ENCODE results near the gene RNU7-1. TPM values are rescaled to one million over a fixed set of nuclear protein-coding genes. Genes with fewer than 3 reads are reported as not detected.

RNU7-1 gene
- total and polyA plus RNA-seq, 9 of the 15 experiments (the other 6 are each of a cell fraction or from before 2014, with no cell fraction given): not detected

- TF ChIP-seq FOXP4 (CRISPR knock-in tag; IDR thresholded peaks at IDR 0.05; ENCODE audit: borderline replicate concordance) (no peak), CHD1 (IDR thresholded peaks at IDR 0.05; ENCODE audit: low read length) (no peak), ZNF408 (CRISPR knock-in tag; IDR thresholded peaks at IDR 0.05; ENCODE audit: low read depth) (no peak), BRD4 (IDR thresholded peaks at IDR 0.05) (no peak; the same call in 1 of the 2 replicates), ATF7 (IDR thresholded peaks at IDR 0.05) (peak; percentile 76), HIVEP1 (CRISPR knock-in tag; IDR thresholded peaks at IDR 0.05) (no peak), EWSR1 (IDR thresholded peaks at IDR 0.05; ENCODE audit: borderline replicate concordance, low read depth, partially characterized antibody) (no peak), ELF2 (CRISPR knock-in tag; IDR thresholded peaks at IDR 0.05) (peak; percentile 65), PHF8 (IDR thresholded peaks at IDR 0.05; ENCODE audit: borderline replicate concordance, low read length) (peak; percentile 63; the same call in 1 of the 2 replicates), ZNF696 (CRISPR knock-in tag; conservative IDR thresholded peaks at IDR 0.05) (no peak), MXD1 (CRISPR knock-in tag; IDR thresholded peaks at IDR 0.05; ENCODE audit: borderline replicate concordance, poor library complexity, severe bottlenecking) (no peak), SRSF1 (IDR thresholded peaks at IDR 0.05; ENCODE audit: low read depth, low read length) (no peak), MYC (IDR thresholded peaks at IDR 0.05; ENCODE audit: low read depth, low read length) (peak; percentile 86), MYC (CRISPR knock-in tag; IDR thresholded peaks at IDR 0.05; ENCODE audit: borderline replicate concordance, low read depth) (peak; percentile 75; the same call in 1 of the 2 replicates), NR3C1 (CRISPR knock-in tag; IDR thresholded peaks at IDR 0.05) (no peak), ZNF217 (CRISPR knock-in tag; IDR thresholded peaks at IDR 0.05) (no peak), WHSC1 (IDR thresholded peaks at IDR 0.05; ENCODE audit: low read length) (no peak), KLF1 (tag; IDR thresholded peaks at IDR 0.05) (no peak), SAFB2 (IDR thresholded peaks at IDR 0.05; ENCODE audit: borderline replicate concordance, low read depth, low read length, severe bottlenecking) (no peak)
- TF ChIP-seq, protein P1, sequence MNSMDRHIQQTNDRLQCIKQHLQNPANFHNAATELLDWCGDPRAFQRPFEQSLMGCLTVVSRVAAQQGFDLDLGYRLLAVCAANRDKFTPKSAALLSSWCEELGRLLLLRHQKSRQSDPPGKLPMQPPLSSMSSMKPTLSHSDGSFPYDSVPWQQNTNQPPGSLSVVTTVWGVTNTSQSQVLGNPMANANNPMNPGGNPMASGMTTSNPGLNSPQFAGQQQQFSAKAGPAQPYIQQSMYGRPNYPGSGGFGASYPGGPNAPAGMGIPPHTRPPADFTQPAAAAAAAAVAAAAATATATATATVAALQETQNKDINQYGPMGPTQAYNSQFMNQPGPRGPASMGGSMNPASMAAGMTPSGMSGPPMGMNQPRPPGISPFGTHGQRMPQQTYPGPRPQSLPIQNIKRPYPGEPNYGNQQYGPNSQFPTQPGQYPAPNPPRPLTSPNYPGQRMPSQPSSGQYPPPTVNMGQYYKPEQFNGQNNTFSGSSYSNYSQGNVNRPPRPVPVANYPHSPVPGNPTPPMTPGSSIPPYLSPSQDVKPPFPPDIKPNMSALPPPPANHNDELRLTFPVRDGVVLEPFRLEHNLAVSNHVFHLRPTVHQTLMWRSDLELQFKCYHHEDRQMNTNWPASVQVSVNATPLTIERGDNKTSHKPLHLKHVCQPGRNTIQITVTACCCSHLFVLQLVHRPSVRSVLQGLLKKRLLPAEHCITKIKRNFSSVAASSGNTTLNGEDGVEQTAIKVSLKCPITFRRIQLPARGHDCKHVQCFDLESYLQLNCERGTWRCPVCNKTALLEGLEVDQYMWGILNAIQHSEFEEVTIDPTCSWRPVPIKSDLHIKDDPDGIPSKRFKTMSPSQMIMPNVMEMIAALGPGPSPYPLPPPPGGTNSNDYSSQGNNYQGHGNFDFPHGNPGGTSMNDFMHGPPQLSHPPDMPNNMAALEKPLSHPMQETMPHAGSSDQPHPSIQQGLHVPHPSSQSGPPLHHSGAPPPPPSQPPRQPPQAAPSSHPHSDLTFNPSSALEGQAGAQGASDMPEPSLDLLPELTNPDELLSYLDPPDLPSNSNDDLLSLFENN (IDR thresholded peaks at IDR 0.05; ENCODE audit: low read depth in 2 of 2, low read length in 2 of 2): no peak
These were observed 5.9 kb upstream of the RNU7-1 start (continued) for GRCh38 chr12:6937481-6938352.

Data from K562 (cell line).